AG04450 (cell line): ENCODE results near the gene FAM13A. TPM values are rescaled to one million over a fixed set of nuclear protein-coding genes. Genes with fewer than 3 reads are reported as not detected.

ENCODE experiments used
- CTCF ChIA-PET: fragments of 300-600, 350-600 bp; formaldehyde crosslinking; extraction: SDS; loops from one replicate; lab custom pipeline; 2022; ENCODE audit warnings: antibody characterized with exemption, inconsistent platforms; lab: Charles Lee
- POLR2A ChIA-PET: fragments of 350-600 bp; formaldehyde crosslinking; extraction: SDS; loops from one replicate; lab custom pipeline; 2021; ENCODE audit warnings: antibody characterized with exemption, inconsistent platforms; lab: Yijun Ruan, JAX
- DNase-seq: peaks from one replicate; pipeline ENCODE4 v3.0.0-alpha.2; 2011; ENCODE audit warnings: low read depth, low spot score
- H3K27ac ChIP-seq: one replicate; pipeline ENCODE4 v1.5.1; 2012; ENCODE audit warnings: low read depth, low read length, control low read depth
- H3K27me3 ChIP-seq: one replicate; pipeline ENCODE4 v1.6.0; 2012; ENCODE audit warnings: low read length; ENCODE audit not compliant: control insufficient read depth, insufficient read depth
- H3K4me3 ChIP-seq: 2 replicates; pipeline ENCODE4 v1.5.1; 2011; ENCODE audit warnings: mild to moderate bottlenecking, low read depth, low read length, control low read depth
- H3K9me3 ChIP-seq: 2 replicates; pipeline ENCODE4 v1.5.1; 2012; ENCODE audit warnings: low read length; ENCODE audit not compliant: control insufficient read depth, insufficient read depth
- polyA plus RNA-seq: library from polyadenylated mRNA; depleted of rRNA; stranded (reverse); fragments of >200 nt; gene quantifications from 2 replicates; pipeline ENCODE4 v1.2.3, GENCODE V29; 2011
- TF ChIP-seq, protein P1 (sequence below): IDR thresholded peaks from 2 replicates; pipeline ENCODE4 v1.5.1; 2011; ENCODE audit warnings: low read depth, low read length, control low read depth, inconsistent platforms

FAM13A gene
- polyA plus RNA-seq, 1 experiment = 27.6 TPM

DNA sequence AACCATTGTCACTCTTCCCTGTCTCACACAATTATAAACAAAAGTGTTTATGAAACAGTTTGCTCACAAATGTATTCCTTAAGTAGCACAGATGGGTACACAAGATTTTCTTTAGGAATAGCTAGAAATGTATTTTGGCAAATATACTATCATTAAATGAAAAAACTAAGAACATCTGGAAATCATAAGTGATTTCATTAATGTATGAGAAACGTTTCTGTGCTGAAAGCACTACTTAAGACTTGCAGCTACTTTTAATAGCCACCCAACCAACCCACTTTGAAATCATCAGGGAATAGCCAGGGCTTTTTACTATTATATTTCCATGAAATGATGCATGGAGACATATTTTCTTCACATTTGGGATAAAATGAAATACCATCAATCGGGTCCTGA lies 297.1 kb downstream of the FAM13A start:
- ChIA-PET POLR2A (no interaction called here), CTCF (interaction anchor here (1.0 kb wide), 1 partner anchor 53 kb away, joined by 3 read pairs; no protein-coding TSS in a partner anchor)
- H3K27ac ChIP-seq = no peak overlapping the region
- no peak overlapping the region for H3K4me3 ChIP-seq
- no peaks in the 10 kb centered on the region for H3K9me3 ChIP-seq
- H3K27me3 ChIP-seq = no peaks in the 10 kb centered on the region
- TF ChIP-seq, protein P1, sequence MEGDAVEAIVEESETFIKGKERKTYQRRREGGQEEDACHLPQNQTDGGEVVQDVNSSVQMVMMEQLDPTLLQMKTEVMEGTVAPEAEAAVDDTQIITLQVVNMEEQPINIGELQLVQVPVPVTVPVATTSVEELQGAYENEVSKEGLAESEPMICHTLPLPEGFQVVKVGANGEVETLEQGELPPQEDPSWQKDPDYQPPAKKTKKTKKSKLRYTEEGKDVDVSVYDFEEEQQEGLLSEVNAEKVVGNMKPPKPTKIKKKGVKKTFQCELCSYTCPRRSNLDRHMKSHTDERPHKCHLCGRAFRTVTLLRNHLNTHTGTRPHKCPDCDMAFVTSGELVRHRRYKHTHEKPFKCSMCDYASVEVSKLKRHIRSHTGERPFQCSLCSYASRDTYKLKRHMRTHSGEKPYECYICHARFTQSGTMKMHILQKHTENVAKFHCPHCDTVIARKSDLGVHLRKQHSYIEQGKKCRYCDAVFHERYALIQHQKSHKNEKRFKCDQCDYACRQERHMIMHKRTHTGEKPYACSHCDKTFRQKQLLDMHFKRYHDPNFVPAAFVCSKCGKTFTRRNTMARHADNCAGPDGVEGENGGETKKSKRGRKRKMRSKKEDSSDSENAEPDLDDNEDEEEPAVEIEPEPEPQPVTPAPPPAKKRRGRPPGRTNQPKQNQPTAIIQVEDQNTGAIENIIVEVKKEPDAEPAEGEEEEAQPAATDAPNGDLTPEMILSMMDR = no peak
- no peak for DNase-seq

DNA sequence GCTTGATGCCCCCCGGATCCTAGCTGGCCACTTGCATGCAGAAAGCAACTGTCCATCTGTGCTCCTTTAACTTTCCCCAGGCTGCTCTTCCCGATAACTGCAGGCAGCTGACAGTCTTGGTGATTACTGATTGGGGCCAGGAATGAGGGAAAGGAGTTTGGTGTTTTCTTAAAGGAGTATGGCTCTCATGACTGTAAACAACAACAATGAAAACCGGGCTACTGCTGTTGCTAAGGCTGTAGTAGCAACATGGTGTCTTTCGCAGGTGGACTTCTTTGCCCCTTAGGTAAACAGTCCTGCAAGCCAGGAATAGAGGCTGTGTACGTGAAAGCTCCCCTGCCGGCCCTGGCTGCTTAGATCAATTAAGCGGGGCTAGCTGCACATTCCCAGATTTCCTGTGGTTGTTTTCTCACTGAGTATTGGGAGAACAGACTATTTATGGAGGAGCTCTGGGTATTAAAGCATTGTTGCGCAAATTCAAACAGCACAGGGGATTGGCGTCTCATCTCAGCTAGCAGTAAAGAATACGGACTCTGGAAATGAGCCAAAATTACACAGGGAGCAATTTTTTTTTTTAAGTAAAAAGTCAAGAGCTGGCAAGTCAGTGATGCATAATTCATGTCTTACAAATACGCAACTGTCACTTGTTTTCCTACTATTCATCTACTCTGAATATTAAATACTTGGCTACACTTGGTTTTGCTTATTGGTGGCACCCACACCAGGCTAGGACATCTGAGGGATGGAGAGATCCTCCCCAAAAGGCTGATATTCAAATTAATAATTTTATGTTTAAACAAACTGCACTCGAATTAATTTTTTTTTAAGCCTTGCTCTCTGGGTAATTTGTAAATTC lies 297.7 kb downstream of the FAM13A start:
- CTCF ChIA-PET = interaction anchor here (1.0 kb wide), 1 partner anchor 53 kb away, joined by 3 read pairs; no protein-coding TSS in a partner anchor
- Histone ChIP-seq H3K27ac (no peak overlapping the region), H3K9me3 (no peaks in the 10 kb centered on the region), H3K27me3 (no peaks in the 10 kb centered on the region), H3K4me3 (no peak overlapping the region)
- POLR2A ChIA-PET = no interaction called here
- TF ChIP-seq, protein P1 = no peak
- DNase-seq = no peak

DNA sequence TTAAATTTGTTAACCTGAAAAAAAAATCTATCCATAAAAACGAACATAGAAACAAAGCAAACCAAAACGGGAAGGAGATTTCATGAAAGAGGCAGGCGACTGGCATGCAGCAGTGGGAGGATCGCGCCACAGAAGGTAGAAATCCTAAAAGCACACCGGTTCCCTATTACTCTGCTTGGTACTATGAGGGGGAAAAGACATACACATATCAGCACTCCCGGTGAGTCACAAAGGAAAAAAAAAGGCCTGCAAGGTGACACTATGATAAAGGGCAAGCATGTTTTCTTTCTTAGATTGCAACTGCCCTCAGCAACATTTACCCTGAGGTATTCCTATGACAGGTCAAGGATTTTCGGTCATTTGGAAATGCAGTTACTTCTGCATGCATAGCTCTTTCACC lies 298.7 kb downstream of the FAM13A start:
- no peaks in the 10 kb centered on the region for H3K9me3 ChIP-seq
- POLR2A ChIA-PET = no interaction called here
- no peak overlapping the region for H3K27ac ChIP-seq
- CTCF ChIA-PET = no interaction called here
- no peaks in the 10 kb centered on the region for H3K27me3 ChIP-seq
- TF ChIP-seq, protein P1 = no peak
- H3K4me3 ChIP-seq = no peak overlapping the region
- DNase-seq = no peak

DNA sequence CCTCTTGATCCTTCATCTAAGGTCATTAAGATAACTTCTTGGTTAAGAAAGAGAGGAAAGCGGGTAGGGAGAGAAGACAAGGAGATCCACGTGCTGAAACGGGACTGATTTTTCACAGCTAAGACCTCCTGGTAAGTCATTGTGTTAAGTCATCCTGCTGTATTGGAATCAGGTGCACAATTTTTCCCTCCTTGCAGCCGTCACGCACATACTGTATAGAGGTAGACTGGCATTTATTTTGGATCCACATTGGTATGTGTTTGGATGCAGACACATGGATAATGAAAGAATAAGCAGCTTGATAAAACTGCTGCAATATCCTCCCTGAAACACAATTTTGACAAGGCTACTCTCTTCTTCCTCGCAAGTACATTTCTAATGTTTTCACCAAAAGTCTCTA lies 299.2 kb downstream of the FAM13A start:
- TF ChIP-seq, protein P1 = no peak
- Histone ChIP-seq H3K27ac (no peak overlapping the region), H3K4me3 (no peak overlapping the region), H3K9me3 (no peaks in the 10 kb centered on the region), H3K27me3 (no peaks in the 10 kb centered on the region)
- no peak for DNase-seq
- ChIA-PET CTCF (interaction anchor here (1.8 kb wide), 1 partner anchor 84 kb away, joined by 3 read pairs; no protein-coding TSS in a partner anchor), POLR2A (no interaction called here)

DNA sequence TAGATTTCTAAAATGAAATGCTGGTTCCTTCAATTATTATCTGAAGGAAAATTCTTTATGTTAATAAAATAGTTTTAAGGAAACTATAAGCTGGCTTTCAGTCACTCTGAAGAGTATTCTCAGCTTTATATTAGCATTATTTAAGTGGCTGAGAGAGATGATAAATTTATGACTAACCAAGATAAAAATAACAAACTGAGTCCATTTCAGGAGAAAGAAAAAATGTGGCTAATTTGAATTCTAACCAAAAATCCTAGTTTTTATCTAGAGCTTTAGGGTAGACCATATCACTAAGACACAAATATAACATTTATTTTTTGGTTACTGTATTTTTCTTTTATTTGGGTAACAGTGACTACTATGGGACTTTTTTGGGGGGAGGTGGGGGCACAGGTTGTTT lies 299.9 kb downstream of the FAM13A start:
- H3K4me3 ChIP-seq = no peak overlapping the region
- CTCF ChIA-PET = interaction anchor here (1.8 kb wide), 1 partner anchor 84 kb away, joined by 3 read pairs; no protein-coding TSS in a partner anchor
- TF ChIP-seq, protein P1 = no peak
- POLR2A ChIA-PET = interaction anchor here (0.6 kb wide), 1 partner anchor 277 kb away, joined by 3 read pairs; no protein-coding TSS in a partner anchor
- DNase-seq = no peak
- no peak overlapping the region for H3K27ac ChIP-seq
- no peaks in the 10 kb centered on the region for H3K27me3 ChIP-seq
- no peaks in the 10 kb centered on the region for H3K9me3 ChIP-seq
